Transverse colon (tissue), 4 donors: ENCODE measurements around the gene ZNF12.

Experiments
- EP300 ChIP-seq: sonication (generic); formaldehyde crosslinking; IDR thresholded peaks from one replicate; pipeline ENCODE4 v1.6.1; 2017; ENCODE audit warnings: antibody characterized with exemption, low read depth
- POLR2A ChIP-seq: fragments of 450-650 bp; IDR thresholded peaks from one replicate; pipeline ENCODE4 v1.6.1; 2016; ENCODE audit warnings: antibody characterized with exemption, mild to moderate bottlenecking, moderate library complexity
- POLR2AphosphoS5 ChIP-seq, 3 donors: sonication (generic); formaldehyde crosslinking; IDR thresholded peaks; one replicate each; pipeline ENCODE4 v1.6.1; 2016; ENCODE audit warnings: antibody characterized with exemption in 3 of 3
- TF ChIP-seq, protein P1 (sequence below), 5 experiments: fragments of 200-600 bp in 3 of 5; fragments of 450-650 bp in 2 of 5; sonication (generic) in 3 of 5; IDR thresholded peaks; 1 replicate in 2 of 5; 2 replicates in 3 of 5; pipeline ENCODE4 v1.5.1; 2016 to 2017; ENCODE audit warnings: antibody characterized with exemption in 5 of 5, inconsistent platforms in 3 of 5, mild to moderate bottlenecking in 2 of 5, moderate library complexity in 1 of 5

DNA sequence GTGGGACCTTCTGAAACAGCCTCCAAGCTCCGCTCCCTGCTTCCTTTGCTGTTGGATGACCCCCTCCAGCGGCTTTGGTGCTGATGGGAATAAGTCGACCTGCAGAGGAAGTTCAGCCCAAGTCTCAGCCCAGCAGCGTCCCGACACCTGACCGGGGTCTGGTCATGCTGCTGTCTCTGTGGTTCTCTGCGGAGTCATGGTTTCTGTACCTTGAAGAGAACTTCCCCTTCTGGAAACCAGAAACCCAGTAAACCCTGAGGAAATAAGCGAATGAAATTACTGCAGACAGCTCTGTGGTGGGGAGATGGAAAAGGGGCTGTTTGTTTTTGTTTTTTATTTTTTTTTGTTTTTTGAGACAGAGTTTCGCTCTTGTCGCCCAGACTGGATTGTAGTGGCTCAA is 18.3 kb upstream of the ZNF12 start:
- TF ChIP-seq, protein P1, sequence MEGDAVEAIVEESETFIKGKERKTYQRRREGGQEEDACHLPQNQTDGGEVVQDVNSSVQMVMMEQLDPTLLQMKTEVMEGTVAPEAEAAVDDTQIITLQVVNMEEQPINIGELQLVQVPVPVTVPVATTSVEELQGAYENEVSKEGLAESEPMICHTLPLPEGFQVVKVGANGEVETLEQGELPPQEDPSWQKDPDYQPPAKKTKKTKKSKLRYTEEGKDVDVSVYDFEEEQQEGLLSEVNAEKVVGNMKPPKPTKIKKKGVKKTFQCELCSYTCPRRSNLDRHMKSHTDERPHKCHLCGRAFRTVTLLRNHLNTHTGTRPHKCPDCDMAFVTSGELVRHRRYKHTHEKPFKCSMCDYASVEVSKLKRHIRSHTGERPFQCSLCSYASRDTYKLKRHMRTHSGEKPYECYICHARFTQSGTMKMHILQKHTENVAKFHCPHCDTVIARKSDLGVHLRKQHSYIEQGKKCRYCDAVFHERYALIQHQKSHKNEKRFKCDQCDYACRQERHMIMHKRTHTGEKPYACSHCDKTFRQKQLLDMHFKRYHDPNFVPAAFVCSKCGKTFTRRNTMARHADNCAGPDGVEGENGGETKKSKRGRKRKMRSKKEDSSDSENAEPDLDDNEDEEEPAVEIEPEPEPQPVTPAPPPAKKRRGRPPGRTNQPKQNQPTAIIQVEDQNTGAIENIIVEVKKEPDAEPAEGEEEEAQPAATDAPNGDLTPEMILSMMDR (IDR thresholded peaks at IDR 0.05), result no peak
- no peak for TF ChIP-seq POLR2AphosphoS5 (IDR thresholded peaks at IDR 0.05)
- TF ChIP-seq POLR2A, result no peak
- TF ChIP-seq EP300, result no peak
